GM21529 (cell line): Measurements from ENCODE around the gene CFAP410.
"Not testable (repeated sequence)": the region's sequence is repeated elsewhere in the genome, so short reads cannot be mapped to it uniquely, and the experiment has no call there.

Experiments
- ATAC-seq: cut with Tn5 transposase; IDR thresholded peaks from one replicate; pipeline ENCODE4 v1.9.1; 2021; ENCODE audit not compliant: unreplicated experiment

Gene CFAP410

GRCh38 chr21:44370027-44370735, 31.0 kb upstream of the CFAP410 start:
- no peak for ATAC-seq

- ATAC-seq = no peak
These were observed 29.7 kb upstream of the CFAP410 start for GRCh38 chr21:44368711-44369446.

- ATAC-seq = no peak
These were observed 27.5 kb upstream of the CFAP410 start for GRCh38 chr21:44366586-44367211.

GRCh38 chr21:44365967-44366585, 26.9 kb upstream of the CFAP410 start:
- no peak for ATAC-seq

GRCh38 chr21:44365251-44365966, 26.2 kb upstream of the CFAP410 start:
- no peak for ATAC-seq

GRCh38 chr21:44364151-44365053, 25.2 kb upstream of the CFAP410 start:
- no peak for ATAC-seq

- ATAC-seq = no peak
These were observed 24.1 kb upstream of the CFAP410 start for GRCh38 chr21:44363278-44363677.

GRCh38 chr21:44361903-44362302, 22.7 kb upstream of the CFAP410 start:
- not testable (repeated sequence) for ATAC-seq

GRCh38 chr21:44360159-44360558, 21.0 kb upstream of the CFAP410 start:
- ATAC-seq = no peak

GRCh38 chr21:44359396-44359795, 20.2 kb upstream of the CFAP410 start:
- ATAC-seq = no peak

- ATAC-seq = no peak
These were observed 18.1 kb upstream of the CFAP410 start for GRCh38 chr21:44357064-44357837.

- no peak for ATAC-seq
These were observed 17.4 kb upstream of the CFAP410 start for GRCh38 chr21:44356636-44357035.

- ATAC-seq = no peak
These were observed 17.0 kb upstream of the CFAP410 start for GRCh38 chr21:44356160-44356559.

- ATAC-seq = no peak
These were observed 15.9 kb upstream of the CFAP410 start for GRCh38 chr21:44354775-44355771.

- no peak for ATAC-seq
These were observed 14.8 kb upstream of the CFAP410 start for GRCh38 chr21:44354001-44354405.

GRCh38 chr21:44353191-44353970, 14.2 kb upstream of the CFAP410 start, which contains the start of gene TRPM2:
TSS of gene TRPM2 (plus strand) at chr21:44353621. CDS start at chr21:44353701, 80 bp downstream.
- ATAC-seq = no peak

- ATAC-seq = no peak
These were observed 13.2 kb upstream of the CFAP410 start for GRCh38 chr21:44352253-44352860.
